Panc1 (cell line): Measurements from ENCODE around the gene AUNIP. TPM values are rescaled to one million over a fixed set of nuclear protein-coding genes. Genes with fewer than 3 reads are reported as not detected.

Source experiments
- ATAC-seq: fragments of 200-7000 bp; cut with Tn5 transposase; 2 replicates; pipeline ENCODE4 v1.9.1; 2020; ENCODE audit warnings: mild to moderate bottlenecking, moderate library complexity
- BruUV-seq: library from RNA; stranded (reverse); fragments of 400-500 nt; replicated peaks from 2 replicates; lab custom pipeline; 2021; lab: Mats Ljungman, UMichigan
- CTCF ChIA-PET: fragments of 300-600 bp; sonication (Branson Sonifier 250); formaldehyde crosslinking; loops from one replicate; lab custom pipeline; 2022; ENCODE audit warnings: antibody characterized with exemption; lab: Charles Lee
- POLR2A ChIA-PET: fragments of 300-600 bp; sonication (Branson Sonifier 250); formaldehyde crosslinking; loops from one replicate; lab custom pipeline; 2022; ENCODE audit warnings: antibody characterized with exemption; lab: Charles Lee
- DNase-seq: peaks from one replicate; pipeline ENCODE4 v3.0.0-alpha.2; 2010; ENCODE audit warnings: low read depth, low spot score
- H3K27ac ChIP-seq: 2 replicates; pipeline ENCODE4 v1.5.1; 2011; ENCODE audit warnings: mild to moderate bottlenecking, low read length, inconsistent platforms
- H3K27me3 ChIP-seq: fragments of 200-500 bp; sonication (Bioruptor generic); 2 replicates; pipeline ENCODE4 v1.6.0; 2014; ENCODE audit warnings: low read length, inconsistent platforms; ENCODE audit not compliant: control insufficient read depth, insufficient read depth
- H3K36me3 ChIP-seq: fragments of 200-500 bp; sonication (Bioruptor generic); 2 replicates; pipeline ENCODE4 v1.5.1; 2014; ENCODE audit warnings: inconsistent platforms, mild to moderate bottlenecking, low read length, moderate library complexity; ENCODE audit not compliant: control insufficient read depth, insufficient read depth
- H3K4me1 ChIP-seq: 2 replicates; pipeline ENCODE4 v1.5.1; 2011; ENCODE audit warnings: inconsistent platforms, mild to moderate bottlenecking, low read length, moderate library complexity; ENCODE audit not compliant: control insufficient read depth, insufficient read depth
- H3K4me3 ChIP-seq, 2 experiments: 2 replicates each; pipeline ENCODE4 v1.5.1; 2011 to 2012; ENCODE audit warnings: low read depth in 2 of 2, low read length in 2 of 2, mild to moderate bottlenecking in 2 of 2, inconsistent platforms in 1 of 2, moderate library complexity in 1 of 2
- H3K9me3 ChIP-seq: fragments of 200-500 bp; sonication (Bioruptor generic); 2 replicates; pipeline ENCODE4 v1.5.1; 2014; ENCODE audit warnings: low read depth, mild to moderate bottlenecking, inconsistent platforms, low read length, moderate library complexity; ENCODE audit not compliant: control insufficient read depth, insufficient read depth
- CTCF ChIP-seq: fragments of 450-650 bp; IDR thresholded peaks from 2 replicates; pipeline ENCODE4 v1.5.1; 2017; ENCODE audit warnings: mild to moderate bottlenecking
- POLR2AphosphoS5 ChIP-seq: IDR thresholded peaks from 2 replicates; pipeline ENCODE4 v1.6.1; 2012; ENCODE audit warnings: mild to moderate bottlenecking, low read depth, low read length, moderate library complexity
- REST ChIP-seq, 2 experiments: IDR thresholded peaks; 2 replicates each; pipeline ENCODE4 v1.6.1; 2011 to 2012; ENCODE audit warnings: low read depth in 2 of 2, control low read depth in 1 of 2, low read length in 1 of 2, mild to moderate bottlenecking in 1 of 2, moderate library complexity in 1 of 2; ENCODE audit not compliant: insufficient read depth in 1 of 2
- SIN3A ChIP-seq: IDR thresholded peaks from 2 replicates; pipeline ENCODE4 v1.6.1; 2012; ENCODE audit warnings: low read depth, mild to moderate bottlenecking, low read length, moderate library complexity, borderline replicate concordance; ENCODE audit not compliant: insufficient read depth
- TCF7L2 ChIP-seq: IDR thresholded peaks from 2 replicates; pipeline ENCODE4 v1.6.1; 2011; ENCODE audit warnings: mild to moderate bottlenecking, low read depth, low read length, inconsistent platforms
- in situ Hi-C: cut with HindIII; loops from 2 replicates; pipeline ENCODE4 v1.10.0; 2016; ENCODE audit warnings: low sequenced_read_pairs, low pct_unique_long_range_greater_than_20kb
- intact Hi-C: fragments of 100-400 bp; cut with micrococcal nuclease; formaldehyde crosslinking; loops from one replicate; pipeline ENCODE4 v1.10.0; 2022; ENCODE audit not compliant: unreplicated experiment
- total RNA-seq: library from RNA; stranded (reverse); gene quantifications from one replicate; pipeline ENCODE4 v1.2.1, GENCODE V29; 2021; ENCODE audit not compliant: unreplicated experiment

AUNIP gene
- total RNA-seq, 1 experiment from 2014 or later, result 12.2 TPM

- H3K27me3 ChIP-seq, result no peaks in the 10 kb centered on the region
- no peaks in the 10 kb centered on the region for H3K9me3 ChIP-seq
- H3K27ac ChIP-seq, result no peak overlapping the region
- intact Hi-C loops, result no loop called here
- ATAC-seq (no peak), DNase-seq (no peak)
- in situ Hi-C loops, result no loop called here
- ChIA-PET POLR2A (no interaction called here), CTCF (interaction anchor here (0.6 kb wide), 1 partner anchor 12 kb away, joined by 8 read pairs; no protein-coding TSS in a partner anchor)
- no peak overlapping the region for H3K4me3 ChIP-seq
- H3K4me1 ChIP-seq, result peaks cover 12% of the 10 kb centered on the region
- no peaks in the 10 kb centered on the region for H3K36me3 ChIP-seq
- no peak for TF ChIP-seq CTCF
- TF ChIP-seq TCF7L2, result no peak
- TF ChIP-seq SIN3A, result no peak
- TF ChIP-seq POLR2AphosphoS5, result no peak
- TF ChIP-seq REST (IDR thresholded peaks at IDR 0.05; ENCODE audit: insufficient read depth in 1 of 2, low read depth in 2 of 2, low read length in 1 of 2), result no peak
- BruUV-seq, result no TSS peak
Measured at GRCh38 chr1:25813734-25814471, 45.4 kb downstream of the AUNIP start.

DNA sequence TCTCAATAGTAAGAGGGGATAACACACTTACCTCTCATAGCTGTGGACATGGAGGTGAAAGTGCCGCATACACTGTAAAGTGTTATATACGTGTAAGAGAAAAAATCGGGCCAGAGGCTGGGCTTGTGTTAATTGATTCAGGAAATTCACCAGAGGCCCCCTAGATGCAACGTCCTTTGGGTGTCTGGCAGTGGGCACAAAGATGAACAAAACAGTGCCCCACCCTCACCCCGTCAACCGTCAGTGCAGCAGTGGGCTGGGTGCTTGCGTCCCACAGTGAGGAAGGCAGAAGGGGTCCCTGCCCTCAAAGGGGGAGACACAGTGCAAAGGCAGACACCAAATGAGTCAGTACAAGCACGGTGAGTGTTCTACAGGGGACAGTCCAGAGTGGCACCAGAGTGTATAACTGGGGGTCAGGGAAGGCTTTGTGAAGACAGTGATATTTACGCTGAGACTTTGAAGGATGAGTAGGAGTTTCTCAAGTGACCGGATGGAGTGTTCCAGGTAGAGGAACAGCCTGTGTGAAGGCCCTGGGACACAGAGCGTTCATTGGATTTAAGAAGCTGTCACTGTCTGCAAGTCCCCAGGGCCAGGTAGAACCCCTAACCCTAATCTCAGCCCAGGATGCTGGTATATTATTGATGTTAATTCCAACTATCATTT, 46.1 kb downstream of the AUNIP start:
- H3K27ac ChIP-seq, result no peak overlapping the region
- no peak for TF ChIP-seq CTCF
- no peak for TF ChIP-seq REST (IDR thresholded peaks at IDR 0.05; ENCODE audit: insufficient read depth in 1 of 2, low read depth in 2 of 2, low read length in 1 of 2)
- no peak for TF ChIP-seq TCF7L2
- TF ChIP-seq SIN3A, result no peak
- no peak for TF ChIP-seq POLR2AphosphoS5
- H3K36me3 ChIP-seq, result no peaks in the 10 kb centered on the region
- in situ Hi-C loops, result no loop called here
- ChIA-PET POLR2A (no interaction called here), CTCF (no interaction called here)
- no peaks in the 10 kb centered on the region for H3K27me3 ChIP-seq
- H3K4me3 ChIP-seq, result no peak overlapping the region
- no TSS peak for BruUV-seq
- intact Hi-C loops, result no loop called here
- H3K4me1 ChIP-seq, result peaks cover 5% of the 10 kb centered on the region
- no peaks in the 10 kb centered on the region for H3K9me3 ChIP-seq
- no peak for DNase-seq
- no peak for ATAC-seq
